D721Med (cell line): ENCODE measurements around the gene S1PR3.

Experiments used
- DNase-seq: peaks from one replicate; pipeline ENCODE4 v3.0.0; 2011; ENCODE audit warnings: low spot score; ENCODE audit not compliant: insufficient read length
- FAIRE-seq: peaks from 2 replicates; lab custom pipeline; 2011; peaks lifted over from hg19 to GRCh38; lab: Jason Lieb, UNC
- TF ChIP-seq, protein P1 (sequence below): IDR thresholded peaks from 2 replicates; pipeline ENCODE4 v1.5.1; 2012; ENCODE audit warnings: mild to moderate bottlenecking, control low read depth; ENCODE audit not compliant: insufficient read depth; ENCODE audit errors: missing control alignments

Gene S1PR3

DNA sequence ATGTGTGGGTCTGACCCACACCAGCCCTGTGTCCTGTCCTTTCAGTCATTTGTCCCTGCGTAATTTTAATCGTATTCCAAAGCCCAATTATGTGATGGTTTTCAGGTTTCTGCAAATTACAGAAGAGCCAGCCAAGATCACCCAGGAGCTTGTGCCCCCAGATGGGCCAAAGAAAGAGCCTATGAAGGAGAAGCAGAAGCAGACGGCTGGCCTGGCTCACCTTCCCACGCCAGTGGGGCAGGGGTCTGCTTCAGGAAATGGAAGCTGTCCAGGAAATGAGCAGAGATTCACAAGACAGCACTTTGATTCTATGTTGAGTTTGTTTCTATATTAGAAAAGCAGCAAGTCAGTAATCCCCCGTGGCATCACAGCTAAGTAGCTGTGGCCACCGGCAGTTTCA lies 11.7 kb downstream of the S1PR3 start:
- no peak for FAIRE-seq
- TF ChIP-seq, protein P1, sequence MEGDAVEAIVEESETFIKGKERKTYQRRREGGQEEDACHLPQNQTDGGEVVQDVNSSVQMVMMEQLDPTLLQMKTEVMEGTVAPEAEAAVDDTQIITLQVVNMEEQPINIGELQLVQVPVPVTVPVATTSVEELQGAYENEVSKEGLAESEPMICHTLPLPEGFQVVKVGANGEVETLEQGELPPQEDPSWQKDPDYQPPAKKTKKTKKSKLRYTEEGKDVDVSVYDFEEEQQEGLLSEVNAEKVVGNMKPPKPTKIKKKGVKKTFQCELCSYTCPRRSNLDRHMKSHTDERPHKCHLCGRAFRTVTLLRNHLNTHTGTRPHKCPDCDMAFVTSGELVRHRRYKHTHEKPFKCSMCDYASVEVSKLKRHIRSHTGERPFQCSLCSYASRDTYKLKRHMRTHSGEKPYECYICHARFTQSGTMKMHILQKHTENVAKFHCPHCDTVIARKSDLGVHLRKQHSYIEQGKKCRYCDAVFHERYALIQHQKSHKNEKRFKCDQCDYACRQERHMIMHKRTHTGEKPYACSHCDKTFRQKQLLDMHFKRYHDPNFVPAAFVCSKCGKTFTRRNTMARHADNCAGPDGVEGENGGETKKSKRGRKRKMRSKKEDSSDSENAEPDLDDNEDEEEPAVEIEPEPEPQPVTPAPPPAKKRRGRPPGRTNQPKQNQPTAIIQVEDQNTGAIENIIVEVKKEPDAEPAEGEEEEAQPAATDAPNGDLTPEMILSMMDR: no peak
- no peak for DNase-seq

DNA sequence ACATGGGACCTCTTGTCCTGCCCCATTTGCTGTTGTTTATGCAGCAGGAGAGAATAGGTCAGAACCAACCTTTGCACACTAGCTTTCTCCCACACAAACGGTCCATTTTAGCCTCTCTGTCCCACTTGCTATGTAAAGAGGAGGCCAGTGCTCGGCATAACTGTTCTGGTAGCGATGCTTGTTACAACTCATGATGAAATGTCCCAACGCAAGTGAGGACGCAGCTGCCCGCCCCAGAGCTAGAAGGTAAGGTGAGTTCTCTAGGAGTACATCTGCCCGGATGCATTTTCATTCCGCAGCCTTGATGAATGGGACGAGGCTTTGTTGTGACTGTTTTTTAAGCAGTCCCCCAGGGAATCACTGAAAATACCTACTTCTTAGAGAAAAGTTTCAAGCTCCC lies 14.1 kb downstream of the S1PR3 start:
- TF ChIP-seq, protein P1: no peak
- DNase-seq (no peak), FAIRE-seq (no peak)

DNA sequence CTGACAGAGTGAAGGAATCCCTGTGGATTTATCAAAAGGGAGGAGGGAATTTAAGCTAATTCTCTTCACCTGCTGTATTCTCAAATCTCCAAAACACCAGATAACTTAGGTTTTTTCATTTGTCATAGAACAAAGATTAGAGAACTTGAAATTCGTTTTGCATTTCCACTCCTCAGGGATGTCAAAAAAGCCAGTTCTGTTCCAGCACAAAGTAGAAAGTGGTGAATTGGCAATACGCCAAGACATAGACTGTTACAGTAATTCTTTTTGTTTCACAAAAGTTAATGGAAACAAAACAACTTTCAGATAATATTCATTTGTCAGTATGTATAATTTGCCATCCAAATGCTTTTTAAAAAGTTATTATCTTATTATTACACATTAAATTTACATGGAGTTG lies 15.0 kb downstream of the S1PR3 start:
- no peak for DNase-seq
- TF ChIP-seq, protein P1: no peak
- no peak for FAIRE-seq

DNA sequence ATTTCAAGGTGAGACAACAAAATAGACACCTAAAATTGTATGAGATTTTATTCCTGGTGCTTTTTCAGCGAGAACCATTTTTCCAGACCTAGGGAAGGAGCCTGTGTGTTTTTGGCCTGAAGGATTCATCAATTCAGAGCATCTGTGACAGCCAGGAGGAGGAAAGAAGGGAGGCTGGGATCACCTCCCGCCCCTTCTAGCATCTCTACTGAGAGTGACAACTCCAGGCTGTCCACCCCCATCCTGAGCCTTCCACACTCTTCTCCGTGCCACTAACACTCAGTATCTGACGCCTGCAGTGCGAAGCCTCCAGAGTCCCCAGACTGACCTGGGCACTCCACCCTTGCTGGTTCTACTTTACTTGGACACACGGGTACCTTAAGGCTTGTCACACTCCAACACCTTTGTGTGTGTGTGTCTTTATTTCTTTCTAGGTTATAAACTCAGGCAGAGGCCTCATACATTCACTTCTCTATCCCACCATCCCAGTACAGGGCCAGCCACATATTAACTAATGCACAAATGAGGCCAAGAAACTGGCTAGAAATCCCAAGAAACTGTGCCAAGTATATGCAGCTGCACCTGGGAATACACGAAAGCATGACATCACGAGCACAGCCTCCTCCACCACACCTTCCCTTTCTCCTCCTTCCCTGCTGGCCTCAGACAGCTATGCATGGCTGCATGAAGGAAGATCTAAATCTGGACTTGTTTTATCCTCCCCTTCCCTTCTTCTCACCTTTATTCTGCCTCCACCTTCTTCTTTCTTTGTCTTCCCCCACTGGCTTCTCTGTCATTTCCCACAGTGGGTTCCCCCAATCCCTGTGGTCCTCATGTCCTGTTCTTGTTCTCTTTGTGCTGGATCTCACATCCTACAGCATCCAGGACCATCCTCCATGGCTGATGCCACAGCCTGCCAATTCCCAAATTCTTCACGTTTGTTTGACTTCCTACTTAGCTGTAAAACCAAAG lies 16.0 kb downstream of the S1PR3 start:
- no peak for DNase-seq
- FAIRE-seq: no peak
- TF ChIP-seq, protein P1: no peak

DNA sequence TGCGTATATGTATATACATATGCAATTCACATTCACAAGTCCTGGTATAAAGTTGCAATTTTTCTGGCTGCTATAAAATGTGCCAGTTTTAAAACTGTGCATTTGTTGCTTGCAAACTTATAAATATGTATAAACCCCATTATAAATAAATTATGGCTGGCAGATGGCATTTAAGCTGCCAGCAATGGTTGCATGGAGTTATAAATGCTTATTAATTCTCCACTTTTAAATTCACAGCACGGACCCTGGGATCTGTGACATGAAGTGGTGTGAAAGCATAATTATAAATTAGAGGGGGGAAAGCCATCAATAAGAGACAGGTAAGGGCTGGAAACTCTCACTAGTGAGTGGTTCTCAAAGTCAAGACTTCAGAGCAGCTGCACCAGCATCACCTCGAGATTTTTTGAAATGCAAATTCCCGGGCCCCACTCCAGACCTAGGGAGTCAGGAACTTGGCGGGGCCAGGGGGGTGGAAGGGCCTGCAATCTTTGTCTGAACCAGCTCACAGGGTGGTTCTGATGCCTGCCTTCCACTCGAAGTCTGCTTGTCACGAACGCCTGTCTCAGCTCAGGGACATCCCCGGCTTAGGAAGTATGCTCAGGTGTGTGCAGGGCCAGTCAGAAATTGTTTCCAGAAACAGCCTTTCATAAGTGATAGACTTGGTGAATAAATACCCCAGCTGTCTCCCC lies 16.9 kb downstream of the S1PR3 start:
- DNase-seq: no peak
- FAIRE-seq: no peak
- TF ChIP-seq, protein P1: no peak

DNA sequence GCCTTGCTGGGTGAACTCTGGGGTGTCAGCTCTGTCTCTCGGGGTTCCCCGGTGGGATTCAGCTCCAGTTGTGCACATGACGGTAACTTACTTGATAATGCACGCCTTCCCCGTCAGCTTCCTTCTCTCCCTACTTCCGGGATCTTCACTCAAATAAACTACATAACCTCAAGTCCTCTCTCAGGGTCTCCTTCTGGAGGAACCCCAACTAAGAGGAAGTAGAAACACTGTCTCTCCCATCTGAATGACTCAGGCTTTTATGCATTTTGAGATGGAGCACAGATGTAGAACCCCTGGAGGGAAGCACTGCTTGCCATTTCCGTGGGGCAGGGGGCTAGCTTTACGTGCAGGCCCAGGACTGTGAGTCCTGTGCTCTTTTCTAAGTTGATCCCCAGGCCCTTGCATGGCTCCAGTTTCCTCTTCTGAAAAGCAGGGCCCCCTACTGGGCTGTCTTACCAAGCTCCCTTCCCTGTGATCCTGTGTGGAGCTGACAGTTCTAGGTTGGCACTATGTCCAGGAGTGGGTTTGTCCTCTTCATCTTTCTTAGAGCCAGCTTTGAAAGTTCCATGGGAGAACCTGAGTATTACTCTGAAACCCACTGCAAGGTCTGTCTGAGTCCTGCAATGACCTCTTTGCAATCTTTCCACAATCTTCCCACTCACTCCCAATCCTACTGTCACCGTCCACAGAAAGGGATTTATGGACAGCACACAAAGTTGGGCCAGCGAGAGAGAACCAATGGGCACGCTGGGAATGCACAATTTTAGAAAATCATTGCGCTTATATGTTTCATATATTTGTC lies 17.7 kb downstream of the S1PR3 start:
- TF ChIP-seq, protein P1: no peak
- FAIRE-seq (no peak), DNase-seq (no peak)
